Fibroblast of pulmonary artery (primary cell): ENCODE measurements around the gene TMEM132A.

Experiments
- DNase-seq: peaks from one replicate; pipeline ENCODE4 v3.0.0-alpha.2; 2010; ENCODE audit warnings: low read depth
- H3K4me3 ChIP-seq: replicated peaks from 2 replicates; pipeline ENCODE4 v1.5.1; 2011; ENCODE audit warnings: low read depth, mild to moderate bottlenecking, control low read depth, low read length, moderate library complexity
- CTCF ChIP-seq: IDR thresholded peaks from 2 replicates; pipeline ENCODE4 v1.5.1; 2011; ENCODE audit warnings: mild to moderate bottlenecking, control low read depth, low read length, inconsistent platforms; ENCODE audit errors: missing control alignments

The TMEM132A gene

GRCh38 chr11:60879971-60880588, 44.2 kb upstream of the TMEM132A start:
- TF ChIP-seq CTCF = no peak
- no peak overlapping the region for H3K4me3 ChIP-seq
- no peak for DNase-seq

GRCh38 chr11:60880643-60881282, 43.5 kb upstream of the TMEM132A start:
- no peak overlapping the region for H3K4me3 ChIP-seq
- TF ChIP-seq CTCF = no peak
- DNase-seq = no peak

GRCh38 chr11:60887556-60887955, 36.7 kb upstream of the TMEM132A start:
- DNase-seq = peak; percentile 73
- peak; percentile 86 for TF ChIP-seq CTCF
- H3K4me3 ChIP-seq = no peak overlapping the region

- DNase-seq = no peak
- H3K4me3 ChIP-seq = no peak overlapping the region
- TF ChIP-seq CTCF = no peak
Observed at GRCh38 chr11:60889869-60890311, 34.4 kb upstream of the TMEM132A start.

GRCh38 chr11:60890696-60891095, 33.6 kb upstream of the TMEM132A start:
- no peak for TF ChIP-seq CTCF
- H3K4me3 ChIP-seq = no peak overlapping the region
- DNase-seq = no peak

GRCh38 chr11:60891103-60891741, 33.0 kb upstream of the TMEM132A start:
- peak; percentile 51 for DNase-seq
- no peak overlapping the region for H3K4me3 ChIP-seq
- TF ChIP-seq CTCF = no peak
